Jurkat, Clone E6-1 (cell line): ENCODE data around the gene MAP6D1.
"Not testable (repeated sequence)": the region's sequence is repeated elsewhere in the genome, so short reads cannot be mapped to it uniquely, and the experiment has no call there.

Experiments
- DNase-seq: peaks from one replicate; pipeline ENCODE4 v3.0.0-alpha.2; 2011; ENCODE audit warnings: low read depth, low spot score
- H3K4me3 ChIP-seq: 2 replicates; pipeline ENCODE4 v1.5.1; 2011; ENCODE audit warnings: mild to moderate bottlenecking, low read length, control low read depth, moderate library complexity

MAP6D1 gene

GRCh38 chr3:183807881-183808280, 17.5 kb downstream of the MAP6D1 start:
- no peak for DNase-seq
- no peak overlapping the region for H3K4me3 ChIP-seq

DNA sequence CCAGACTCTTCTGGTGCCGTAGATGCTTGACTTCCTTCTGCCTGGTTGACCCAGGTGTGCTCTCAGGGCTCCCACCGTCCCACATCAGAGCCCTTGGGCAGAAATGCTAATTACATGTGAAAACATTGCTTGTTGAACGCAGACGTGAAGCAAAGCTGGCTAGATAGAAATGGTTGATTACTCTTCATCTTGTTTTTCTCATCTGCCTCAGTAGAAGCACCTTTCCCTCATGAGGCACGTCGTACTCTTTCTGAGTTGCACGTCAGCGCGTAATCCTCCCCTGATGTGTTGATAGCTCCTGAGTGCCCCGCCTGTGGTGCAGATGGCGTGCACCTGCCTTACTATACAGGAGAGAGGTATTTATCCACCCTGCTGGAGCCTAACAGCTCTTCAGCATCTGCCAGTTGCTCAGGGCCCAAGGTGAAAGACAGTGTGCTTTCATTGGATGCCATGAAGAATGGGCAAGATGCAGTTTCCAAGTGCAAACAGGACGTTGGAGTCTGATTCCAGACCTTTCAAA, 18.1 kb downstream of the MAP6D1 start:
- H3K4me3 ChIP-seq = no peak overlapping the region
- DNase-seq = no peak

DNA sequence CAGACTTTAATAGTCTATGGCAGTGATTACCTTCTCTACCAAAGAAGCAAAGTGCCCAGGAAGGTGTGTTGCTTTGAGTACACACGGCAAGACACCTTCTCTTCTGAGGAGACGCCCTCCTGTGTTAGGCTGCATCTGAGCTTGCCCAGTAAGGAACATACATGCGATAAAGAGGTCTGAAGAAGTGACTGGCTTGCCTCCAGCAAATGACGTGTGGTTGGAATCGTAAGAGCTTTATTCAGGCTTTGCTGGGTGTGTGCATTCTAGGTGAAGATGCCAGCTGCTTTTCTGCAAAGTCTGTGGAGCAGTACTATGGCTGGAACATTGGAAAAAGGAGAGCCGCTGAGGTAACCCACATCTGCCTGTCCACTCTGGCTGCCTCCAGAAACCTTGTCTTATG, 22.4 kb downstream of the MAP6D1 start:
- H3K4me3 ChIP-seq = no peak overlapping the region
- no peak for DNase-seq

DNA sequence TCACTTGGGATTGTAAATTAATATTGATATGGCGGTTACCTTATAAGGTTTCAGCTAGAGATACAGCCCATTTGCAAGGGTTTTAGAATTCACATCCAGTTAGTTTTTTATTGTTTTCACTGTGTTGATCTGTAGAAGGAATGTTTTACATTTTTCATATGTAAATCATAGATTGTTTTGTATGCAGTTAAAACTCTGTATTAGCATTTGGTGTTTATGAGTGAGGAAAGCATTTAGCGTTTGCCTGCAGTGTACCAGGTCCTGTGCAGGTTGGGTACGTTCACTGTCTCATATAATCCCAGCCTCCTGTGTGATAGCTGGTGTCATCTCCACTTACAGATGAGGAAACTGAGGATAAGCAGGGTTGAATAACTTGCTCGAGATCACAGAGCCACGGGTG, 23.8 kb downstream of the MAP6D1 start:
- no peak overlapping the region for H3K4me3 ChIP-seq
- no peak for DNase-seq

DNA sequence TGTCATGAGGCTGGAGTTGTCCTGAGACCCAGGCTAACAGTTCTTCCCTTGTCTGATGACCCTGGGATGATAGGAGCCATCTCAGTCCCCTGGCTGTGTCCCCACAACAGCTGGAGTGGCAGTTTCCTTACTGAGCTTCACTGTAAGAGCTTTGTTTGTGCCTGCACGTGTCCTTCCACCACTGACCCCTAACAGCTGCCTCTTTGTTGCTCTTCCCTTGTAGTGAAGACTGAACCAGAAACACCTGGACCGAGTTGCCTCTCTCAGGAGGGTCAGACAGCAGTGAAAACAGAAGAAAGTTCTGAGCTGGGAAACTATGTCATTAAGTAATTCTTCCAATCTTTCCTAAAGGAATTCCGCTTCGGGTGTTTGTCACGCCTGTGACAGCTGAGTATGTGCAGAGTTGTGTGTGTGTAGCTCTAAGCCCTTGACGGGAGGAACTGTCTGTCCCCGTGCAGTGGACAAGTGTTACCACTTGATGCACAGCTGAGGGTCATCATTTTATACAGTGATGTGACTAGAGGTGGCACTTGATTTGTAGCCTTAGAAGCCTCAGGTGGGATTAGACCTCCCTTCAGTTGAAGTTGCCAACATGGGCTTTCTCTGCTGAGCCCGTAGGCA, 25.0 kb downstream of the MAP6D1 start:
- H3K4me3 ChIP-seq = no peak overlapping the region
- no peak for DNase-seq

GRCh38 chr3:183799461-183799860, 25.9 kb downstream of the MAP6D1 start:
- DNase-seq = no peak
- no peak overlapping the region for H3K4me3 ChIP-seq

GRCh38 chr3:183797996-183798395, 27.4 kb downstream of the MAP6D1 start:
- no peak for DNase-seq
- no peak overlapping the region for H3K4me3 ChIP-seq

DNA sequence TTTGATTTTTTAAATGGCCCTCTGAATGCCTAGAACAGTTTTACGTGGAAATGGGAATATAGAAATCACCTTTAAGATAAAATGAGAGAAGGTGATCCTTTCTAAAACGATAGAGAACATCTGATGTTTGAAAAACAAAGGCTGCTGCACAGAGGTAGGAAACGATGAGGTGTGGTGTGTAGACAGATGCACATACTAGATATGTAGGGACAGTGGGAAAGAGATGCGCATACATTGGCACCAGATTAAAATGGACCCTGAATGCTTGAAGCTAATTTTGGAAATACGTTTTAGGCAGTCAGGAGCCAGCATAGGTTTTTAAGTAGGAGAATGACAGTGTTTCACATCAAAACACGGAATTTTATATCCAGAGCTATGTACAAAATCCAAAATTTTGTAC, 29.0 kb downstream of the MAP6D1 start:
- DNase-seq = no peak

DNA sequence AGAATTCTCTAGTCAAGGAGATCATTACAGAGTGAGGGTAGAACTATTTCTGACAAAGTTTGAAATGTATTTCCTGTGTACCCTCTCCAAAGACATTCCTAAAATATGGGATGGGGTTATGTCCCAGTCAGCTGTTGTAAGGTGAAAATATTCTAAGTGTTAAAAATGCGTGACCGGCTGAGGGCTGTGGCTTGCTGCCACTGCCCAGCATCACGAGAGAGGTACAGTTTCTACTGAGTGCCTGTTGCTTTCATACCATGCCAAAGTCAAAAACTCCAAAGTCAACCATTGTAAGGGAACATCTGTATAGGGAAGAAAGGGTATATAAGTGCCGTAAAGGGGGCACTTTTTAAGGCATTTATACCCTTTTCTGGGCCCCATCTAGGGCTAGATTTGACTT, 30.9 kb downstream of the MAP6D1 start:
- H3K4me3 ChIP-seq = no peak overlapping the region
- no peak for DNase-seq

More for the DNA sequence above, 29.0 kb downstream of the MAP6D1 start:
- no peak overlapping the region for H3K4me3 ChIP-seq

DNA sequence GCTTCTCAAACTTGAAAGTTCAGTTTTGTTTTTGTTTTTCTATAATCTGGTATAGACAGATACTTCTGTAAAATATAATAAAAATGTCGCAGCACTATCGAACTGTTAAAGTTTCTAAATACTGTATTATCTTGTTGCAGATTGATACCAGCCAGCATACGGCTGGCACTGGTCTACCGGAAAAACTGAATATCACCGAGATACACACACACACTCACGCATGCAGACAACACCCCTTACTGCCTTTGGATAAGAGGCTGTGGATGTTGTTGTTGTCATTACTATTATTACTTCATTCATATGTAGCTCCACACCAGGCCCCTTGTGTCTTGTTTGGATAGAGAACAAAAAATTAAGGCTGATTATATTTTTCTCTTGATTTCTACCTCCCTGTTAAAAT, 32.4 kb downstream of the MAP6D1 start:
- DNase-seq = no peak
- no peak overlapping the region for H3K4me3 ChIP-seq

DNA sequence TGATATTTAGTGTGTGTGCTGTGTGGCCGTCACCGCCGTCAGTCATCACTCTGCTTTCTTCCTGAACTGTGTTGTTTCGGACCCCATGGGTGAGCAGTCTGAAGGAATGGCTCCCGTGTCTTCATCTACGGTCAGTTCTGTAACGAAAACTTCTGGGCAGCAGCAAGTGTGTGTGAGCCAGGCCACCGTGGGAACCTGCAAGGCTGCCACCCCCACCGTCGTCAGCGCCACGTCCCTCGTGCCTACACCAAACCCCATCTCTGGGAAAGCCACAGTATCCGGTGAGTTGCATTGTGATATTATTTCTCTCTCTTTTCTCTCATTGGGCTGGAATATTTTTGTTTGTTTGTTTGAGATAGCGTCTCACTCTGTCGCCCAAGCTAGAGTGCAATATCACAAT, 34.7 kb downstream of the MAP6D1 start:
- no peak overlapping the region for H3K4me3 ChIP-seq
- DNase-seq = no peak

- peak; percentile 78 for DNase-seq
- no peak overlapping the region for H3K4me3 ChIP-seq
These were observed 35.6 kb downstream of the MAP6D1 start for GRCh38 chr3:183789826-183790225.

- H3K4me3 ChIP-seq, DNase-seq: not testable (repeated sequence)
These were observed 40.9 kb downstream of the MAP6D1 start for GRCh38 chr3:183784503-183784902.

DNA sequence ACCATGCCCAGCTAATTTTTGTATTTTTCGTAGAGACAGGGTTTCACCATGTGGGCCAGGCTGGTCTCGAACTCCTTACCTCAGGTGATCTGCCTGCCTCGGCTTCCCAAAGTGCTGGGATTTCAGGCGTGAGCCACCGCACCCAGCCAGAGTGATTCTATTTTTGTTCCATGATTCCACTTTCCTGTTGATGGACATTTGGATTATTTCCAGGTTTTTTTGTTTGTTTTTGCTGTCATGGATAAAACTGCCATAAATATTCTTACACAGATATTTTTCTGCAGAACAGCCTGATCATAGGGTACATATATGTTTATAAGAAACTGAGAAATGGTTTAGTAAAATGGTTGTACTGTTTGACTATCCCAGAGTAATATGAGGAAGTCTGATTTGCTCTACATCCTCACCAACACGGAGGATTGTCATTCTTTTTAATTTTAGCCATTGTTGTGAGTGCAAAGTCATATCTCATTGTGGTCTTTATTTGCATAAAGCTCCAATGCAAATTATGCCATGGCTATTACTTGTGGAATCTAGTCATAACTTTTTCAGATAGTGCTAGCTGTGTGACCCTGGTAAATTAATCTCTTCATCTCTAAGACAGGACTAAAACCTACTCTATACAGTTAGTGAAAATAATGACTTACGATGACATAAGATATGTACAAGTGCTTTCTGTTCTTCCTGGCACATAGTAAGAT, 42.7 kb downstream of the MAP6D1 start:
- no peak overlapping the region for H3K4me3 ChIP-seq
- no peak for DNase-seq

- no peak for DNase-seq
- H3K4me3 ChIP-seq = no peak overlapping the region
These were observed 44.1 kb downstream of the MAP6D1 start for GRCh38 chr3:183781246-183781645.

GRCh38 chr3:183779896-183780465, 45.4 kb downstream of the MAP6D1 start:
- DNase-seq = no peak
- no peak overlapping the region for H3K4me3 ChIP-seq

DNA sequence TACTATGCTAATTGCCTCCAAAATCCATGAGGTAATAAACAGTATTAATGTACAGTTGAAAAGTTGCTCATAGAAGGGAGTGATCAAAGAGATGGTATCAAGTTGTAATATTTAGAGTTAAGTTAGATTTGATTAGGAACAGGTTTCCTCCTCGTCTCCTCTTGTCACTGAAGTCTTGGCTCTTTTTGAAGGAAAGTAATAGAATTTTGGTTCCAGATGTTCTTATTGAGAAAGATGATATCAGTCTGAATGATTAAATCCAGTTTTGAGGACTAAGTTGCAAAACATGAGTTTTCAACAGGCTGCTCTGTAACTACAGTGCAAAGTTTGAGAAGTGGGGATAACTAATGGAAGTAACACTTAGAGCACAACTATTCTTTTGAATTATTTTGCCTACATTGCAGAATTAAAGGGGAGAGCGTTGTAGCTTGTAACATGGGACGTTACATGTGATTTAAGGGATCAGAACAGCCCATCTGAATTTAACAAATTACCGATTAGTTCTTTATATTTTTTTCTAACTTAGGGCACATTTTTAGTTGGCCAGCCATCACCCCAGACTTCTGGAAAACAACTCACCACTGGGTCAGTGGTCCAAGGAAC, 48.3 kb downstream of the MAP6D1 start:
- DNase-seq = no peak
- H3K4me3 ChIP-seq = no peak overlapping the region

DNA sequence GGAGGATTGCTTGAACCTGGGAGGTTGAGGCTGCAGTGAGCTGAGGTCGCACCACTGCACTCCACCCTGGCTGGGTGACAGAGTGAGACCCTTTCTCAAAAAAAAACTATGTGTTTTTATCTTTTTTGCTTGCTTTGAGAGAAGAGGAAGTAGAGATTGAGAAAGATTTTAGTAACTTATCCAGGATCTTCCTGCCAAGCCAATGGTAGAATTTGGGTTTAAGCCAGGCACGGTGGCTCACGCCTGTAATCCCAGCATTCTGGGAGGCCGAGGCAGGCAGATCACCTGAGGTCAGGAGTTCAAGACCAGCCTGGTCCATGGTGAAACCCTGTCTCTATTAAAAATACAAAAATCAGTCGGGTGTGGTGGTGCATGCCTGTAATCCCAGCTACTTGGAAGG, 48.9 kb downstream of the MAP6D1 start:
- not testable (repeated sequence) for DNase-seq, H3K4me3 ChIP-seq

DNA sequence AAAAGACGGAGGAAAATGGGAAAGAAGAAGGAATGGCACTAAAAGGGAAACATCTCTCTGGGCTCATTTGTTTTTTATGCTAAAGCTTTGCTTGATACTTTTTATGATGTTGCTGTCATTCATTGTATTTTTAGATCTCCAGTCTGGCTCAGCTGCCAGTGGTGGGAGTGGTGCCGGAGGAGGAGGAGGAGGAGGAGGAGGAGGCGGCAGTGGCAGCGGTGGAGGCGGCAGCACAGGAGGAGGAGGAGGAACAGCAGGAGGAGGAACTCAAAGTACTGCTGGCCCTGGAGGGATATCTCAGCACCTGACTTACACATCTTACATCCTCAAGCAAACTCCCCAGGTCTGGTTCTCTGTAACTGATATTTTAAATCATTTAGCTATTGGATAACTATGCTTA, 49.6 kb downstream of the MAP6D1 start:
- DNase-seq = no peak
- H3K4me3 ChIP-seq = no peak overlapping the region

DNA sequence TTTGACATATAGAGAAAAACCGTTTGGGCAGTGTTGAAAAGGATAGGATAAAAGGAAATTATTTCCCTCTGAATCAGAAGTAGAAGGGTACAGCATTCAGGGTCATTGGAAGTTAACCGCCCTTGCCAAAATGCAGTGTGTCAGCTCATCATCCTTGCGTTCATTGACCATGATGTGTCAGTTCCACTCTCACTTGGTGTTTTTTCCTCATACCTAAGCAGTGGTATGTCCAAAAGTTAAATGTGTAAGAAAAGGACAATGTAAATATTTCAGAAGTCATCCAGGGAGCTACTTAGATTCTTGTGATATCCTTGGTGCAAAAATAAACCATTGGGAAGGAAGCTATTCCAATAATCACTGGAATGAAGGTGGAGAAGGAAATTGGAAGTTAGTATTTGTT, 50.7 kb downstream of the MAP6D1 start:
- no peak overlapping the region for H3K4me3 ChIP-seq
- DNase-seq = no peak
